Sigmoid colon (tissue), 3 donors: Measurements from ENCODE around the gene GPATCH4.

Source experiments
- CTCF ChIP-seq, 4 experiments: fragments of 450-650 bp in 3 of 4; fragments of 200-600 bp in 1 of 4; IDR thresholded peaks; one replicate each; pipeline ENCODE4 v1.5.1; 2016 to 2019; ENCODE audit warnings: antibody characterized with exemption in 4 of 4, mild to moderate bottlenecking in 3 of 4, moderate library complexity in 2 of 4
- POLR2A ChIP-seq, 2 donors: fragments of 450-650 bp; IDR thresholded peaks; one replicate each; pipeline ENCODE4 v1.6.1; 2016; ENCODE audit warnings: antibody characterized with exemption in 2 of 2, mild to moderate bottlenecking in 2 of 2, moderate library complexity in 2 of 2

- TF ChIP-seq POLR2A (IDR thresholded peaks at IDR 0.05) (no peak), CTCF (IDR thresholded peaks at IDR 0.05) (no peak)
Measured at GRCh38 chr1:156643049-156643777, 41.9 kb upstream of the GPATCH4 start.
